RCC 7860 (cell line): Measurements from ENCODE around the gene APBB3.
"Not testable (repeated sequence)": the region's sequence is repeated elsewhere in the genome, so short reads cannot be mapped to it uniquely, and the experiment has no call there.

Source experiments
- DNase-seq: peaks from one replicate; pipeline ENCODE4 v3.0.0-alpha.2; 2015; ENCODE audit warnings: low spot score
- FAIRE-seq: peaks from 2 replicates; lab custom pipeline; 2012; peaks lifted over from hg19 to GRCh38; lab: Jason Lieb, UNC

The APBB3 gene

DNA sequence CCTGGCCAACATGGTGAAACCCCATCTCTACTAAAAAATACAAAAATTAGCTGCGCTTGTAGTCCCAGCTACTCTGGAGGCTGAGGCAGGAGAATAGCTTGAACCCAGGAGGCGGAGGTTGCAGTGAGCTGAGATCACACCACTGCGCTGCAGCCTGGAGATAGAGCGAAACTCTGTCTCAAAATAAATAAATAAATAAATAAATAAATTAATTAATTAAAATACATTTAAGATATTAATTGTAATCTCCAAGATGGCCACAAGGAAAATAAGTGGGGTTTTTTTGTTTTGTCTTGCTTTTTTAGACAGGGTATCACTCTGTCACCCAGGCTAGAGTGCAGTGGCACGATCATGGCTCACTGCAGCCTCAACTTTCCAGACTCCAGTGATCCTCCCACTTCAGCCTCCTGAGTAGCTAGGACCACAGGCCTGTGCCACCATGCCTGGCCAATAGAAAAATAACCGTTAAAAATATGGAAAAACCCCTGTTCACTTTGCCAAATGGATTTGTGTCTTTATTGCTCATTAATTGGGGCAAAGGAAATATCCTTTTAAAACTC is 14.9 kb upstream of the APBB3 start:
- not testable (repeated sequence) for DNase-seq, FAIRE-seq

GRCh38 chr5:140576776-140577201 is 12.4 kb upstream of the APBB3 start:
- DNase-seq (no peak), FAIRE-seq (no peak)

GRCh38 chr5:140575309-140575708 is 10.9 kb upstream of the APBB3 start:
- DNase-seq (no peak), FAIRE-seq (no peak)

- FAIRE-seq (no peak), DNase-seq (no peak)
These were observed 9.8 kb upstream of the APBB3 start for GRCh38 chr5:140574165-140574564.

GRCh38 chr5:140573683-140574082 is 9.3 kb upstream of the APBB3 start:
- FAIRE-seq, result no peak
- DNase-seq, result no peak

DNA sequence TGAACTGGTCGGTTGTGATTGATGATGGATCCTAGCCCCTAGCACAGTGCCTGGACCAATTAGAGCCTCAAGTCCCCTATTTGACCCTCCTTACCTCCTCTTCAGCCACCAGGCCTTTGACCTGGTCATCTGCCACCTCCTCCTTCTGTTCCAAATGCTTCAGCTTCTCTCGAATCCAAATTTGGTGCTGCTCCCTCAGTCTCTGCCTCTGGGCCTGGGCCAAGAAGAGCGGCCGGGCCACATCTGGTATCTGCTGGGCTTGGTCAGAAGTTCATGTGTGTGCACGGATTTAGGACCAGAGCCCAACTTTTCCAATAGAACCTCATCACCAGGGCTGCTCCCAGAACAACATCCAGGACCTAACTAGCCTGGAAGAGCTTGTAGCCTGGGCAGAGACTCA is 6.7 kb upstream of the APBB3 start:
- DNase-seq, result no peak
- no peak for FAIRE-seq

- FAIRE-seq, result no peak
These were observed 6.1 kb upstream of the APBB3 start for GRCh38 chr5:140570488-140570887.

GRCh38 chr5:140570058-140570457 is 5.7 kb upstream of the APBB3 start:
- no peak for DNase-seq

More at GRCh38 chr5:140570488-140570887, 6.1 kb upstream of the APBB3 start:
- no peak for DNase-seq

GRCh38 chr5:140569197-140569596 is 4.8 kb upstream of the APBB3 start:
- FAIRE-seq, result no peak
- no peak for DNase-seq

More at GRCh38 chr5:140570058-140570457, 5.7 kb upstream of the APBB3 start:
- no peak for FAIRE-seq

- DNase-seq (no peak), FAIRE-seq (no peak)
These were observed 4.2 kb upstream of the APBB3 start for GRCh38 chr5:140568443-140569063.

DNA sequence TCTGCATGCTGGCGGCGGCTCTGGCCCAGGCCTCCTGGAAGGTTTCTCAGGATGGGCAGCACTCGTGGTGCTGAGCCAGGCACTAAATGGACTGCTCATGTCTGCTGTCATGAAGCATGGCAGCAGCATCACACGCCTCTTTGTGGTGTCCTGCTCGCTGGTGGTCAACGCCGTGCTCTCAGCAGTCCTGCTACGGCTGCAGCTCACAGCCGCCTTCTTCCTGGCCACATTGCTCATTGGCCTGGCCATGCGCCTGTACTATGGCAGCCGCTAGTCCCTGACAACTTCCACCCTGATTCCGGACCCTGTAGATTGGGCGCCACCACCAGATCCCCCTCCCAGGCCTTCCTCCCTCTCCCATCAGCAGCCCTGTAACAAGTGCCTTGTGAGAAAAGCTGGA is 3.5 kb upstream of the APBB3 start:
- DNase-seq (no peak), FAIRE-seq (no peak)

DNA sequence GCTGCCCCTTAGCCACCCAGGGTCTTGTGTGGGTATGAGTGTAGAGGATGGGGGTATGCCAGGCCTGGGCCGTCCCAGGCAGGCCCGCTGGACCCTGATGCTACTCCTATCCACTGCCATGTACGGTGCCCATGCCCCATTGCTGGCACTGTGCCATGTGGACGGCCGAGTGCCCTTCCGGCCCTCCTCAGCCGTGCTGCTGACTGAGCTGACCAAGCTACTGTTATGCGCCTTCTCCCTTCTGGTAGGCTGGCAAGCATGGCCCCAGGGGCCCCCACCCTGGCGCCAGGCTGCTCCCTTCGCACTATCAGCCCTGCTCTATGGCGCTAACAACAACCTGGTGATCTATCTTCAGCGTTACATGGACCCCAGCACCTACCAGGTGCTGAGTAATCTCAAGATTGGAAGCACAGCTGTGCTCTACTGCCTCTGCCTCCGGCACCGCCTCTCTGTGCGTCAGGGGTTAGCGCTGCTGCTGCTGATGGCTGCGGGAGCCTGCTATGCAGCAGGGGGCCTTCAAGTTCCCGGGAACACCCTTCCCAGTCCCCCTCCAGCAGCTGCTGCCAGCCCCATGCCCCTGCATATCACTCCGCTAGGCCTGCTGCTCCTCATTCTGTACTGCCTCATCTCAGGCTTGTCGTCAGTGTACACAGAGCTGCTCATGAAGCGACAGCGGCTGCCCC is 2.9 kb upstream of the APBB3 start:
- no peak for FAIRE-seq
- no peak for DNase-seq

GRCh38 chr5:140566665-140567064 is 2.3 kb upstream of the APBB3 start:
- FAIRE-seq, result no peak
- no peak for DNase-seq

DNA sequence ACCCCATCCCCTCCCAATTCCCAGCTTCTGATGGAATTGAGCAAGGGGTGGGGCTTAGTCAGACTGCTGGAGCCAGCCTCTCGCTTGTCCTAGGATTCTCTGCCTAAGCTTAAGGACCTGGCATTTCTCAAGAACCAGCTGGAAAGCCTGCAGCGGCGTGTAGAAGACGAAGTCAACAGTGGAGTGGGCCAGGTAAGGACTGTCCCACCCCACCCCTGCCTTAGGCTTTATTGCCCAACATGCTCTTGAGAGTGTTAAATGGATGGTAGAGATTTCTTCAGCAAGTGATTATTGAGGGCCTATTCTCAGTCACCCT is 1.3 kb upstream of the APBB3 start:
- FAIRE-seq, result no peak
- no peak for DNase-seq

GRCh38 chr5:140565024-140565779 is 804 bp upstream of the APBB3 start:
- DNase-seq (no peak), FAIRE-seq (no peak)

- DNase-seq (no peak), FAIRE-seq (no peak)
These were observed 802 bp downstream of the APBB3 start for GRCh38 chr5:140563596-140563995.

DNA sequence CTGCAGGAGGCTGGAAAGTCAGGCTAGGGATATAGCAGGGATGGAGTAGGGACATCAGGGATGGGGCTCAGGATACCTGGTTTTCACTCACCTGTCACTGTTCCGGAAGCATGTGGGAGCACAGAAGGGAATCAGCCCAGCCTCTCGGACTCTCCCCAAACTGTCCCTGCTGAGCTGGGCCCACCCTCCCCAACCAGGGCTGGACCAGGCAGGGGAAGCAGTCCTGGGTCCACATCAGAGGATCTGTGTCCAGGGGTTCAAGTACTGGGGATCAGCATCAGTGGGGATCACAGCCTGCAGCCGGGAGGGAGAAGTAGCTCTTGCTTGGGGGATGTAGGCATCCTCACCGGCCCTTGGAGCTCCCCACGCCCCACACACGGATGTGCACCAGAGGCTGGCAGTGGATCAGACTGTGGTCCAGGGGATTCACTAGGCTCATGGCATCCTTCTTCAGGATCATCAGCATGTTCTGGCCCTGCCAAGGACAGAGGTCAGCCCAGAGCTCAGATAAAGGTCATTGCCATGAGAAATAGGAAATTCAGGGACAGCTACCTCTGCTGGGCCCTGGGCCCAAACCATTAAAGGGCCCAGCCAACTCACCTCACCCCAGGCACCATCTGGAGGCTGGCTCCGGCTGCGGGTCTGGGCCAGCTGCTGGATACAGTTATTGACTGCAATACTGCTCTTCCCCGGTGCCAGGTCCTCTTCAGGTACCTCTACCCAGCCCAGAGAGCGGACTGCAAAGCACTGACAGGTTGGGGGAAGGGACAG is 2.5 kb downstream of the APBB3 start:
- no peak for DNase-seq
- no peak for FAIRE-seq

DNA sequence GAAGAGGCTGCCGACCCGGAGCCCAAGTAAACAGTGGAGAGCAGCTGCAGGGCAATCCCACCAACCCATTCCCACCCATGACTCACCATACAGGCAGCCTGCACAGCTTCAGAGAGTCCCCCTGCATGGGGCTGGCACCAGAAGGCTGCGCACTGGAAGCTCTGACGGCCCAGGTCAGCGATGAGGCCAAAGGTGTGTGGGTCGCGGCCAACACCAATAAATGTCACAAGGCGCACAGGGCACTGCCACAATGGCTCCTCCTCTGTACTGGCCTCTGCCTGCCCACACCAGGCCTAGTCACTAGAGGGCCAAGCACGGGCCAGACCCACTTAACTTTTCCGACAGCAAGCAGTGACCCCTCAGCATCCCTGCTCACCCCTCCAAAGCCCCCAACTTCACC is 4.2 kb downstream of the APBB3 start:
- no peak for FAIRE-seq
- no peak for DNase-seq

DNA sequence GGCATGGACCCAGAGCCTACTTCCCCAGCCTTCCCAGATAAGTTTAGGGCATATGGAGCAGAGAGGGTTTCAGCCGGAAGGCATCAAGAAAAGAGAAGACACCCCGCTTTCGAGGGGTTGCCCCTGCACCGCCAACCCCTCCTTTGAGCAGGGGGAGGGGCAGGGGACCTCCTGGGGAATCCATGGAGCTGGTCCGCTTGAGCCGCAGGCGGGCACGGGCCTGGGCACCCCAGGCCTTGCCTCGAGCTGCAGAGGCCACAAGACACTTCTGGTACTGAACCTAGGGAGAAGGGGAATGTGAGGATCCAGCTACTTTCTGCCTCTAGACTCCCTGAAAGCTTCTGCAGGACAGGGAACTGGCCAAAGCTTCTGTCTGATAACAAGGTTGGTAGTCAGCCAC is 5.9 kb downstream of the APBB3 start:
- DNase-seq (no peak), FAIRE-seq (no peak)

DNA sequence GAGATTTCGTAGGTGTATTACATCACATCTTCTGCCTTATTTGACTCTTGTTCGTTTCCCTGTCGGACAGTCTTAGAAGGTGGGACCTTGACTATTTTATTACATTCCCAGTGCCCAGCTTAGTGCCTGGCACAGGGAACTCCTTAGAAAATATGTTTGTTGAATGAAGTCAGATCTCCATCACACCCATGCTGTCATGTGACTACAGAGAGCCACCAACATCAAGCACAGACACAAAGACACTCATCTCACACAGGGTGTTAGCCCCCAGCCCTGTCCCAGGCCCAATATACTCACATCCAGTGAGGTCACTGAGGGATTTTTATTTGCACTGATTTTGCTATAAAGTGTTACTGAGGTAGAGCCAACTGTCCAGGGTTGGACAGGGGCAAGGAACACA is 6.4 kb downstream of the APBB3 start:
- no peak for DNase-seq
- FAIRE-seq, result no peak
